GM19025 (cell line): ENCODE measurements around the gene TMC2.
A peak's percentile ranks its signal among the peaks of the same experiment; 100 is the strongest.
"Not testable (repeated sequence)": the region's sequence is repeated elsewhere in the genome, so short reads cannot be mapped to it uniquely, and the experiment has no call there.

Experiments
- ATAC-seq: cut with Tn5 transposase; IDR thresholded peaks from one replicate; pipeline ENCODE4 v1.9.1; 2021; ENCODE audit warnings: mild to moderate bottlenecking, low read depth, moderate library complexity; ENCODE audit not compliant: unreplicated experiment

Gene TMC2, protein sequence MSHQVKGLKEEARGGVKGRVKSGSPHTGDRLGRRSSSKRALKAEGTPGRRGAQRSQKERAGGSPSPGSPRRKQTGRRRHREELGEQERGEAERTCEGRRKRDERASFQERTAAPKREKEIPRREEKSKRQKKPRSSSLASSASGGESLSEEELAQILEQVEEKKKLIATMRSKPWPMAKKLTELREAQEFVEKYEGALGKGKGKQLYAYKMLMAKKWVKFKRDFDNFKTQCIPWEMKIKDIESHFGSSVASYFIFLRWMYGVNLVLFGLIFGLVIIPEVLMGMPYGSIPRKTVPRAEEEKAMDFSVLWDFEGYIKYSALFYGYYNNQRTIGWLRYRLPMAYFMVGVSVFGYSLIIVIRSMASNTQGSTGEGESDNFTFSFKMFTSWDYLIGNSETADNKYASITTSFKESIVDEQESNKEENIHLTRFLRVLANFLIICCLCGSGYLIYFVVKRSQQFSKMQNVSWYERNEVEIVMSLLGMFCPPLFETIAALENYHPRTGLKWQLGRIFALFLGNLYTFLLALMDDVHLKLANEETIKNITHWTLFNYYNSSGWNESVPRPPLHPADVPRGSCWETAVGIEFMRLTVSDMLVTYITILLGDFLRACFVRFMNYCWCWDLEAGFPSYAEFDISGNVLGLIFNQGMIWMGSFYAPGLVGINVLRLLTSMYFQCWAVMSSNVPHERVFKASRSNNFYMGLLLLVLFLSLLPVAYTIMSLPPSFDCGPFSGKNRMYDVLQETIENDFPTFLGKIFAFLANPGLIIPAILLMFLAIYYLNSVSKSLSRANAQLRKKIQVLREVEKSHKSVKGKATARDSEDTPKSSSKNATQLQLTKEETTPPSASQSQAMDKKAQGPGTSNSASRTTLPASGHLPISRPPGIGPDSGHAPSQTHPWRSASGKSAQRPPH

GRCh38 chr20:2536560-2536986 lies at the start of gene TMC2:
Gene TMC2, plus strand, starts transcription at chr20:2536573. Its CDS starts 49 bp downstream, at chr20:2536622.
- ATAC-seq = no peak

DNA sequence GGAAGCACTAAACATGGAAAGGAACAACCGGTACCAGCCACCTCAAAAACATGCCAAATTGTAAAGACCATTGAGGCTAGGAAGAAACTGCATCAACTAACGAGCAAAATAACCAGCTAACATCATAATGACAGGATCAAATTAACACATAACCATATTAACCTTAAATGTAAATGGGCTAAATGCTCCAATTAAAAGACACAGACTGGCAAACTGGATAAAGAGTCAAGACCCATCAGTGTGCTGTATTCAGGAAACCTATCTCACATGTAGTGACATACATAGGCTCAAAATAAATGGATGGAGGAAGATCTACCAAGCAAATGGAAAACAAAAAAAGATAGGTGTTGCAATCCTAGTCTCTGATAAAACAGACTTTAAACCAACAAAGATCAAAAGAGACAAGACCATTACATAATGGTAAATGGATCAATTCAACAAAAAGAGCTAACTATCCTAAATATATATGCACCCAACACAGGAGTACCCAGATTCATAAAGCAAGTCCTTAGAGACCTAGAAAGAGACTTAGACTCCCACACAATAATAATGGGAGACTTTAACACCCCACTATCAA lies 33.5 kb upstream of the TMC2 start:
- not testable (repeated sequence) for ATAC-seq

DNA sequence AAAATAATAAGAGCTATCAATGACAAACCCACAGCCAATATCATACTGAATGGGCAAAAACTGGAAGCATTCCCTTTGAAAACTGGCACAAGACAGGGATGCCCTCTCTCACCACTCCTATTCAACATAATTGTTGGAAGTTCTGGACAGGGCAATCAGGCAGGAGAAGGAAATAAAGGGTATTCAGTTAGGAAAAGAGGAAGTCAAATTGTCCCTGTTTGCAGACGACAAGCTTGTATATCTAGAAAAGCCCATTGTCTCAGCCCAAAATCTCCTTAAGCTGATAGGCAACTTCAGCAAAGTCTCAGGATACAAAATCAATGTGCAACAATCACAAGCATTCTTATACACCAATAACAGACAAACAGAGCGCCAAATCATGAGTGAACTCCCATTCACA lies 31.6 kb upstream of the TMC2 start:
- not testable (repeated sequence) for ATAC-seq

- not testable (repeated sequence) for ATAC-seq
Measured at GRCh38 chr20:2506426-2506825, 29.9 kb upstream of the TMC2 start.

GRCh38 chr20:2507464-2507863 lies 28.9 kb upstream of the TMC2 start:
- ATAC-seq = no peak

- ATAC-seq = no peak
Measured at GRCh38 chr20:2507875-2508630, 28.3 kb upstream of the TMC2 start.

DNA sequence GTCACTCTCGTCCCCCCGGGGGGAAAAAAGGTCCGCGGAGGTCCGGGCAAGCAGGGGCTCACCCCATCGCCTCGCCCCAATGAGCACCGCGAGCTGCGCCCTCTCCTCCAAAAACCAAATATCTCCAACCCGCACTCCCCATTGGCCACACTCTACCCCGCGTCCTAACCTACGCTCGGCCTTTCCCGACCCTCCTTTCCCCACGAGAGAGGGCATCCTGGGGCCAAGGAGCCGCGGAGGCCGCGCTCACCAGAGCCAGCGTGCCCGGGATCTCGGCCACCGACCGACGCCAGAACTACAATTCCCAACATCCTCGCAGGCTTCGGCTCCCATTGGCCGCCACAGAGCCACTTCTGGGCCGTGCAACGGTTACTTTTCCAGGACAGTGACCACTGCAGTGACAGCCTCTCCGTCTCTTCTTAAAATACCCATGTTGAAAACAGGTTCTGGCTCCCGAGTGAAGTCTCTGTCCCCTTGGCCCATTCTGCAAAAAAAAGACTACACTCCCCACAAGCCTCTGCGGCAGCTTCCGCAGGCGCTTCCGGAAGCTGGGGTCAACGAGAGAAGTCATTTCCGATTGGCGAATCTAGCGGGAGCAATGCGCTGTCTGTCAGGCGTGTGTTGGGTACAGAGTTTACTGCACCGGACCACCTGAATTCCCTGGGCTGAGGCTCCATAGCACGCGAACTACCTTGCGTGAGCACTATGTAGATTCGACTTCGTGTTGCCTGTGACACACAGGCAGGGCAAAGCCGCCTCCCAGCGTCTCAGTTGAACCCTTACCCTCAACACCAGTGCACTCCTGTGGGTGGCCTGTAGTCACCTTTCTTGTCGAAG lies 27.5 kb upstream of the TMC2 start, which contains the start of gene ZNF343:
ZNF343 (minus strand) TSS at position 285 of the 837 bp plus-strand sequence. CDS start 15,020 bp downstream, outside the sequence.
- ATAC-seq = peak; percentile 96

DNA sequence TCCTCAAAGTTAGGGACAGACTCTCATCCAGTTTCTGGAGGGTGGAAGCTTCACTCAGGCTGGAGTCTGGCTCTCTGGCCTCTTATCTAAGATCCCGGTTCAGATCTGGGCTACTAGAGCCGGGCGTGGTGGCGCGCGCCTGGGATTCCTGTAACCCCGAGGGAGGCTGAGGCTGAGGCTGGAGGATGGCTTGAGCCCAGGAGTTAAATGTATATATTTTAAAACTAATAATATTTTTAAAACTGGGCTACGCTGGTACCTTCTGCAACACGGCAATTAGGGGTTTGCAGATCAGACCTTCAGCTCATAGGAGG lies 26.9 kb upstream of the TMC2 start:
- no peak for ATAC-seq

GRCh38 chr20:2509794-2510193 lies 26.6 kb upstream of the TMC2 start:
- ATAC-seq = no peak

DNA sequence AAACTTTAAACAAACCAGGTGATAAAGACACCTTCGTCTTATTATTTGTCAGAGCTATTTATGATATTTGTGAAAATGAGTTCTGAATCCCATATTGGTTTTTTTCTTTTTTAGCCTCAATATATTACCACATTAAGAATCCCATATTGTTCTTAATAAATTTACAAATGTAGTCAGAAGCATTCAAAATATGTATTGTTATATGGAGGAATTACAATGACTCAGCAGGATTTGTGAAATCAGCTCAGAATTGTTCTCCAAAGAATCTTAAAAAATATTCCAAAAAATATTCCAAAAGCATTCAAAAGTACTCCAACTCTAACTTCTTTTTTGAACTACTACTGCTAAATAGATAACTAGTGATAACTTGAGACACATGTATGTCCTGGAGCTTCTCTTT lies 21.2 kb upstream of the TMC2 start:
- no peak for ATAC-seq

DNA sequence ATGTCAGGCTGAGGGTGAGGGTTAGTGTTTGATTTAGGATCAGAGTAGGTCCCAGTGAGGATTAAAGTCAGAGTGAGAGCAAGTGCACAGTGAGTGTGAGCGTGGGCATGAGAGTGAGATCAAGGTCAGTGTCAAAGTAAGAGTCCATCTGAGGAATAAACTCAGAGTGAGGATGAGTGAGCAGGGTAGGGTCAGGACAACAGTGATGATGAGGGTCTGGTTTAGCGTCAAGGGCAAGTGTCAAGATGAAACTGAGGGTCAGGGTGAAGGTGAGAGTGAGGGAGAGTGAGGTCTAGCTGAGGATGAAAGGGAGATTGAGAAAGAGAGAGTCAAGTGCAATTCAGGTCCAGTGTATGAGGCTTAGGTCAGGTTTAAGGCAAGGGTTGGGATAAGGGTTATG lies 20.0 kb upstream of the TMC2 start:
- ATAC-seq = no peak

GRCh38 chr20:2518096-2518495 lies 18.3 kb upstream of the TMC2 start:
- ATAC-seq = no peak

GRCh38 chr20:2518558-2518957 lies 17.8 kb upstream of the TMC2 start:
- ATAC-seq = no peak

DNA sequence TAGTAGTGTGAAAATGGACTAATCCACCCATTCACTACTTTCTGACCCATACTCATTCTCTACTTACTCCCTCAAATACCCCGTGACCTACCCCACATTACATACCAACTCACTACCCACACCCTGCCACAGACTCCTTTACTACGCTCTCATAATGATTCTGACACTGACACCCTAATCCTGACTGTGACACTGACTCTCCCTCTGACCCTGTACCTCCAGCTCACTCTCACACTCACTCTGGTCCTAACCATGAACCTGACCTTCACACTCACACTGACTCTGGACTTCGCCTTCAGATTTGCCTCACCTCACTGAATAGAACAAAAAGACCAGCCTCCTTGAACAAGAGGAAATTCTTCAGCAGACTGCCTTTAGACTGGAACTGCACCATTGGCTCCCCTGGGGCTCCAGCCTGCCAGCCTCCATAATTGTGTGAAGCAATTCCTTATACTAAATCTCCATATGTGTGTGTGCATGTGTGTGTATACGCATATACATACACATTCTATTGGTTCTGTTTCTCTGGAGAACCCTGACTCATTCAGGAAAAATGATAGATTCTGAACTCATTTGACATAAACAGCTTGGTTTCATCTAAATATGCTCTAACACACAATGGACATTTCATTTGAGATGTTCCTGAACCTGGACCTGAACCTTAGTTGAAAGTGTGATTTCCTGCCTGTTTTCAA lies 17.1 kb upstream of the TMC2 start:
- no peak for ATAC-seq

DNA sequence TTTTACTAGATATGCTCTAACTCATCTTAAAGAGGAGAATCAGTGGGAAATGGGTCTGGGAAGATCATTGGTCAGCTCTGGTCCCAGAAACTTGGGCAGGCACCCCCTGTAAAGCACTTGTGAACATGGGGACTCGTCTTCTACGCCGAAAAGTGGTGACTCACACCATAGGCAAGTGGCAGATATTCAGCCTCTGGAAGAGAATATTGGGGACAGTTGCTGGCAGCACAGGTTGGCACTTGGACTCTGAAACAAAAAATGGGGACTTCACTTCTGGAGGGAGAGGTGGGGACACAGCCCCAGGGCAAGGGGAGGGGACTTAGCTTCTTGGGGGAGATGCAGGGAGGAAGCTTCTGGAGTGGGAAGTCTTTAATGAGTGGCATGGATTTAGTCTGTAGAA lies 15.8 kb upstream of the TMC2 start:
- ATAC-seq = no peak

DNA sequence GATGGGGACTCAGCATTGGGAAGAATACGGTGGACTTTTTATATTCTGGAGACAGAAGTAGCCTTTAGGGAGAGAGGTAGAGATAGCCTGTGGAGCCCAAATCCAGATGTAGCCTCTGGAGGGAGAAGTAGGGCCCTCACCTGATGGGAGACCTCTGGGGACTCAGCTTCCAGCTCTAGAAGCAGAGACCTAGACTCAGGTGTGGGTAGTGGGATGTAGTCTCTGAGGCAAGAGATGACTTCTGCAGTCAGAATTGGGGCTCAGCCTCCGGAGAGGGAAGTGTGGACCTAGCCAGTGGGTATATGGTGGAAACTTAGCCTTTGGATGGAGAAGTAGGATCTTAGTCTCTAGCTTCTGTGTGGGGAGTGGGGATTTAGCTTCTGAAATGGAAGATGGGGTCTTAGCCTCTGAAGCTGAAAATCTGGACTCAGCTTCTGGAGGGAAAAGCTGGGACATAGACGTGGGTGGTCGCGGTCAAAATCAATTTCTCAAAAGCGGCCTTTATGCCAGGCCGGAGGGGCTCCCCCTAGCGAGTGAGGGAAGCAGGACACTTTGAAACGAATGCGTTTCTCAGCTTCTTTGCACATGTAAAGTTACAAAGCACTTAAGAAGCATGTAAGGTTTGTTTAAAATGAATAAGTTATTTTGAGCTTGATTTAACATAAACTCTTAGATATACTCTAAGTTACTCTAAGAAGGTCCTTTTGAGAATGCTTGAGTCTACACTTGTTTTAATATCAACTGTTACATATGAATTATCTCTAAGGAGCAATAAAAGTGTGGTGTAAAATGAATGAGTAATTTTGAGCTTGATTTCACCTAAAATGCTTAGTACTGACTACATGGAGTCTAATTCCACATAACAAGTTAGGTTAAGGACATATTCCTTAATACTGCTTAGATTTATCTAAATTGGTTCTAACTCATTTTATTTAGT lies 14.7 kb upstream of the TMC2 start:
- ATAC-seq = no peak

DNA sequence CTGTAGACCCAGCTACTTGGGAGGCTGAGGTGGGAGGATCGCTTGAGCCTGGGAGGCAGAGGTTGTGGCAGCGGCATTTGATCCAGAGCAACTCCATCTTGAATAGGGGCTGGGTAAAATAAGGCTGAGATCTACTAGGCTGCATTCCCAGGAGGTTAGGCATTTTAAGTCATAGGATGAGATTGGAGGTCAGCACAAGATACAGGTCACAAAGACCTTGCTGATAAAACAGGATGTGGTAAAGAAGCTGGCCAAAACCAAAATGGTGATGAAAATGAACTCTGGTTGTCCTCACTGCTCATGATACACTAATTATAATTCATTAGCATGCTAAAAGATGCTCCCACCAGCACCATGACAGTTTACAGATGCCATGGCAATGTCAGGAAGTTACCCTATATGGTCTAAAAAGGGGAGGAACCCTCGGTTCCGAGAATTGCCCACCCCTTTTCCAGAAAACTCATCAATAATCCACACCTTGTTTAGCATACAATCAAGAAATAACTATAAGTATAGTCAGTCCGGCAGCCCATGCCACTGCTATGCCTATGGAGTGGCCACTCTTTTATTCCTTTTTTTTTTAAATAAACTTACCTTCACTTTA lies 13.4 kb upstream of the TMC2 start:
- not testable (repeated sequence) for ATAC-seq
